HL-60 (cell line): Measurements from ENCODE around the gene ELFN2.

Experiments
- CTCF ChIP-seq: IDR thresholded peaks from one replicate; pipeline ENCODE4 v1.5.1; 2011; ENCODE audit warnings: low read length, control low read depth, inconsistent platforms; ENCODE audit not compliant: insufficient read depth
- POLR2AphosphoS5 ChIP-seq: IDR thresholded peaks from 2 replicates; pipeline ENCODE4 v1.6.1; 2012; ENCODE audit warnings: low read depth

- TF ChIP-seq POLR2AphosphoS5 (0 out of 2 replicates have a peak, but pooled peaks have one; percentile 21), CTCF (no peak)
Measured at GRCh38 chr22:37467391-37467955, 40.2 kb upstream of the ELFN2 start.
